GM19193 (cell line): ENCODE data around the gene TMEM82.

Source experiments
- POLR2A ChIP-seq: IDR thresholded peaks from 4 replicates; pipeline ENCODE4 v1.6.1; 2011; ENCODE audit not compliant: insufficient read depth, insufficient read length; ENCODE audit errors: extremely low read depth

The TMEM82 gene

DNA sequence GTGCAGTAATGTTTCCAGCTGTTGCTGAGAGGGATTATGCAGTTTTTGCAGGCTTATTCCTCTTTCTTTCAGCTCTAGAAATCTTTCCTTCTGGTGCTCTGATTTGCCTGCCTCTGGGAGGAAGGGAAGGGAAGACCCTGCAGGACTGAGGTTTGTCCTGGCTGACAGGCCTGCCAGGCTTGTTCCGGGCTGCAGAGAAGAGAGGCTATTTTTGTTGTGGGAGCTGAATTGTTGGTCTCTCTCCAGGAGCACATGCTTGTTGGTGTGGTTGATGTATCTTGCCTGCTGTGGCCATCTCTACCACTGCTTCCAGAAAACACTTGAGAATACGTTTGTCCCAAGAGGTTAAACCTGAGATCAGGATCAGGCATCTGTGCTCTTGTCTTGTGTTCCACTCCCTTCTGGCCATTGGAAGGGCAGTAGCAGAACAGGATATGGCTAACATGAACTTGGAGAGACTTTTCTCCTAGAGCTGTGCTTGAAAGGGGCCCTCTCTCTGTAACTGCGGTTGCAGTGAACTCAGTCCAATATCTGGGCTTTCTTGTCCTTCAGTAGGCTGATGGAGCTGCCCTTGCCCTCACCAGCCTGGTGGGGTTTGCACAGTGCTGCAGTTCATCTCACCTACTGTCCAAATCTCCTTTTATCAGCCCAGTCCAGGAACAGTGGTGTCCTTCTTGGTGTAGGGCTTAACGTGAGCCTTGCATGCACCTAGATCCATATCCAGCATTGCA lies 27.7 kb upstream of the TMEM82 start:
- no peak for TF ChIP-seq POLR2A

DNA sequence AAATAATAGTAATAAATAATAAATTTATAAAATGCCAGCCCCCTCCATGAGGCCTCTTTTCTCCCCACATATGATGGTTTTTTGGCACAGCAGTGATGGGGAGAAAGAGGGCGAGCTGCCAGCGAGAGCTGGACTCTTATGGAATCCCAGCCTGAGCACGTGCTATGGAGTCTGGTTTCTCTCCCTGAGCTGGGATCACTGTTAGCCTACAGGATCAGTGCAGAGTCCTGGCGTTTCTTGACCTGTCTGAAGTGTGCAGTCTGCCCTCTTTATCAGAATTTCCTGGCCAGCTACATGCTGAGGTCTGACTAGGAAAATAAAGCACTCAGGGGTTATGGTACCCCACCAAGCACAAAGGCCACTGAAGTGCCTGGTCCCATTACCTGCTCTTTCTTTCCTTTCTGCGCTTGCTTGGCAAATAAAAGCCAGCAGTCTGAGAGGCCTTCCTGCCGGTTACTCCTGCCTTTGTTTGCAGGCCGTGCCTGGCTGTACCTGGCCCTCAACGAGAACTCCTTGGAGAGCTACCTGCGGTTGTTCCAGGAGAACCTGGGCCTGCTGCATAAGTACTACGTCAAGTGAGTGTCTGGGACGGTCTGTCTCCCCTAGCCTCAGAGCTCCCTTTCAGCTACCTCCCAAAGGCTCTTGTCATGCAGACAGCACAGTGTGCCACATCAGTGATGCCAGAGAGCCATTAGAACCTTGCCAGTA lies 24.7 kb upstream of the TMEM82 start:
- no peak for TF ChIP-seq POLR2A

- TF ChIP-seq POLR2A, result no peak
Measured at GRCh38 chr1:15718199-15718601, 24.1 kb upstream of the TMEM82 start.

DNA sequence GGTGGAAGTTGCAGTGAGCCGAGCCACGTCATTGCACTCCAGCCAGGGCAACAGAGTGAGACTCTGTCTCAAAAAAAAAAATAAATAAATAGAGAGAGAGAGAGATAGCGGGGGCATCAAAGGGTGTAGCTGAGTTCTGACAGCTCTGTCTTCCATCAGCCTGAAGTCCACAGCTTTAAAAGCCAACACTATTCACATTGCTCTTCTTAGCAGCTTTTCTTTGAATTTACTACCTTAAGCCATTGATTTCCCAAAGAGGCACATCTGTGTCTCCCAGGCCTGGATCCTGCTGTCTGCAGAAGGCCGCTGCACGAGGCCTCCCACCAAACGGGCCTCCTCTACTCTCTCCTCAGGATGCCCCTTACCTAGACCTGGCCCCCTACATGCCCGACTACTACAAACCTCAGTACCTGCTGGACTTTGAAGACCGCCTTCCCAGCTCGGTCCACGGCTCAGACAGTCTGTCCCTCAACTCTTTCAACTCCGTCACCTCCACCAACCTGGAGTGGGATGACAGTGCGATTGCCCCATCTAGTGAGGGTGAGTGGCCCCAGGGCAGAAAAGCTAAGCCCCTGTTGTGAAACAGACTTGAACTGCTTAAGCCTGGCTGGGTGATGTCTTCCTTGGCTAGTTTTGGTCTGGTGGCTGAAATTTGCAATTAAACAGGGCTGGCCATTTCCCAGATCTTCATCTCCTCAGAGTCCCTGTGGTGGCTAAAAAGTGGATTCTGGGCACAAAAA lies 22.7 kb upstream of the TMEM82 start:
- TF ChIP-seq POLR2A, result no peak

DNA sequence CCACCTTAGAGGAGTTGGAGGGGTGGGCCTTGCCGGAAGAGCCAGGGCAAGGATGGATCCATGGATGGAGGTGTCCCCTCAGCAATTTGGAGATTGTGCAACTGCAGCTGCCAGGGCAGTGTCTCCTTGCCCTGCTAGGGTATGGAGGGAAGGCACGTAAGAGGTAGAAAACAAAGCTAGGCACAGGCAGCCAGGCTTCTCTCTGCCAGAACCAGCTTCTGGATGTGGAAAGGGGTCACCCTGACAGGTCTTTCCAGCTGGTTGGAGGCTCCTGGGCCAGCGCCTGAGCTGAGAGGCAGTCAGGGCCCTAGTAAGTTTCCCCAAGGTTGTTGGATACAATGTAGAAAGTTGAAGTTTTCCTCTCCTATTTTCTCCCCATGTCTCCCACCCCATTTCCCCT lies 21.4 kb upstream of the TMEM82 start:
- TF ChIP-seq POLR2A, result no peak

DNA sequence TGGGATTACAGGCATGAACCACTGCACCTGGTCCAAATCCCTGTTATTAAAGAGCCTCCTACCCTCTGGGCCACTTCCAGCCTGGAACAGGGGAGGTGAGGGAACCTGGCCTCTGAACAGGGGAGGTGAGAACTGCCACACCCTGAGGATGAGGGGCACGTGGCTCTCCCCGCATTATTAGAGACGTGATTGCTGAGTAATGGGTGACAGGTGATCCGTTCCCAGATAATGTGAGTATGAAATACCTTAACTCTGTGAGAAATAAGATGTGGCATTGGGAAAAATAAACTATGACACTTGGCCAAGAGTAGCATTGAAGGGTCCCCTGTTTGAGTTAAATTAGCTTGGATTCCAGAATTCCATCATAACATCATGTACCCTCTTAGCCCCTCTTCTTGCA lies 19.9 kb upstream of the TMEM82 start:
- TF ChIP-seq POLR2A, result no peak

DNA sequence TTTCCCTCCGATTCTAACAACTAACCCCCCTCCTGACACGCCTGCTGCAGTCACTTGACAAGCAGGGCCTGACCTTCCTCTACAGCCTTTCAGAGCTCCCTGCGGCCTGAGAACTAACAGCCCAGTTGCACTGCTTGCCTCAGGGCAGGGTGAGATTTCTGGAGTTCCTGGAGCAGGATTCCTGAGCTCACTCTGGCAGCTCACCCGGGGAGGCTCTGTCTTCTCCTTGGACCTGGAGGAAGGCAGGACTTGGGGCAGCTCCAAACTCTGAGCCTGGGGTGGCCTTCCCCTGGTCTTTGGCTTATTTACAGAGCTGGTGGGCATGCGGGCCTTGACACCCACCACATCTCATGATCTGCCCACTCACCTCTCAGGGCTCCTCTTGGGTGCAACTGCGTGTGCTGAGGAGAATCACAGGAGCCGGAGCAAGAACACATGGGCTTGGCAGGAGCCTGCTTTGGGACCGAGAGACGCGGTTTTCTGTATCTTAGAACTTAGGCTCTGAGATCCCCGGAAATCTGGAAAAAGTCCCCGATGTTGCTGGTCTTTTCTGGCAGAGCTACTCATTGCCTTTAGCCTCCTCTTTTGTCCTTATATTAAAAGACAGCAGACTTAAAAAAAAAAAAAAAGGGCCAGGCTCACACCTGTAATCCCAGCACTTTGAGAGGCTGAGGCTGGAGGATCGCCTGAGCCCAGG lies 19.3 kb upstream of the TMEM82 start:
- TF ChIP-seq POLR2A, result no peak

DNA sequence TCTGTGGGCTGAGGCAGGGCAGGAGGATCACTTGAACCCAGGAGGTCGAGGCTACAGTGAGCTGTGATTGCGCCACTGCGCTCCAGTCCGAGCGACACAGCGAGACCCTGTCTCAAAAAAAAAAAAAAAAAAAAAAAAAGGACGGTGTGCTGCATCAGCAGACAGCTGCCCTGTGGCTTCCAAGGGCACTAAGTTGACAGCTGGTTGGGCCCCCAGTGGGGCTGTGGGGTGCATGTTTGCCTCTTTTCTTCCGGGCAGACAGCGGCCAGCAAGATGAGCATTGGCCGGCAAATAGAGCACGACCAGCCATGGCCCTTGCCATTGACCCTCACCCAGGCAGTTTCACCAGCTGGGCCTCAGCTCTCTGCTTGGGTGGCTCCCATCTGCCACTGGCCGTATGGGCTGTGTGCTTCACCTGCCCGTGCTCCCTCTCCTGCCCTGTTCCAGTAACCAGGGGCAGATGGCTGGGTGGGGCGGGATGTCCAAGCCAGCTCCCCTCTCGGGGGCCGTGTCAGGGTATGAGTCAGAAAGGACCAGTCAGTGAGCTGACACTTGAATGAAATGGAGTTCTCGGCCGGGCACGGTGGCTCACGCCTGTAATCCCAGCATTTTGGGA lies 18.6 kb upstream of the TMEM82 start:
- TF ChIP-seq POLR2A, result no peak

- TF ChIP-seq POLR2A, result no peak
Measured at GRCh38 chr1:15724949-15725880, 17.1 kb upstream of the TMEM82 start.

- TF ChIP-seq POLR2A, result no peak
Measured at GRCh38 chr1:15726508-15726907, 15.8 kb upstream of the TMEM82 start.

DNA sequence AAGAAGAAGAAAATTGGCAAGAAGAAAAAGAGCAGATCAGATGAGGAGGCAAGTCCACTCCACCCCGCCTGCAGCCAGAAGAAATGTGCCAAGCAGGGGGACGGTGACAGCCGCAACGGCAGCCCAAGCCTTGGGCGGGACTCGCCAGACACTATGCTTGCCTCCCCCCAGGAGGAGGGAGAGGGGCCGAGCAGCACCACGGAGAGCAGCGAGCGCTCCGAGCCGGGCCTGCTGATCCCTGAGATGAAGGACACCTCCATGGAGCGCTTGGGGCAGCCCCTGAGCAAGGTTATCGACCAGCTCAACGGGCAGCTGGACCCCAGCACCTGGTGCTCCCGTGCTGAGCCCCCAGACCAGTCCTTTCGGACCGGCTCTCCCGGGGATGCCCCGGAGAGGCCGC lies 15.3 kb upstream of the TMEM82 start:
- TF ChIP-seq POLR2A, result no peak

DNA sequence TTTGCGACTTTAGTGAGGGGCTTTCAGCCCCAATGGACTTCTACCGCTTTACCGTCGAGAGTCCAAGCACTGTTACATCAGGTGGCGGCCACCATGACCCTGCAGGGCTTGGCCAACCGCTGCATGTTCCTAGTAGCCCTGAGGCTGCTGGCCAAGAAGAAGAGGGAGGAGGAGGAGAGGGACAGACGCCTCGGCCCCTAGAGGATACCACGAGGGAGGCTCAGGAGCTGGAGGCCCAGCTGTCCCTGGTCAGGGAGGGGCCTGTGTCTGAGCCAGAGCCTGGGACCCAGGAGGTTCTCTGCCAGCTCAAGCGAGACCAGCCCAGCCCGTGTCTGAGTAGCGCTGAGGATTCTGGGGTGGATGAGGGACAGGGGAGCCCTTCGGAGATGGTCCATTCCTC lies 14.9 kb upstream of the TMEM82 start:
- TF ChIP-seq POLR2A, result no peak

- no peak for TF ChIP-seq POLR2A
Measured at GRCh38 chr1:15727866-15728534, 14.3 kb upstream of the TMEM82 start.

DNA sequence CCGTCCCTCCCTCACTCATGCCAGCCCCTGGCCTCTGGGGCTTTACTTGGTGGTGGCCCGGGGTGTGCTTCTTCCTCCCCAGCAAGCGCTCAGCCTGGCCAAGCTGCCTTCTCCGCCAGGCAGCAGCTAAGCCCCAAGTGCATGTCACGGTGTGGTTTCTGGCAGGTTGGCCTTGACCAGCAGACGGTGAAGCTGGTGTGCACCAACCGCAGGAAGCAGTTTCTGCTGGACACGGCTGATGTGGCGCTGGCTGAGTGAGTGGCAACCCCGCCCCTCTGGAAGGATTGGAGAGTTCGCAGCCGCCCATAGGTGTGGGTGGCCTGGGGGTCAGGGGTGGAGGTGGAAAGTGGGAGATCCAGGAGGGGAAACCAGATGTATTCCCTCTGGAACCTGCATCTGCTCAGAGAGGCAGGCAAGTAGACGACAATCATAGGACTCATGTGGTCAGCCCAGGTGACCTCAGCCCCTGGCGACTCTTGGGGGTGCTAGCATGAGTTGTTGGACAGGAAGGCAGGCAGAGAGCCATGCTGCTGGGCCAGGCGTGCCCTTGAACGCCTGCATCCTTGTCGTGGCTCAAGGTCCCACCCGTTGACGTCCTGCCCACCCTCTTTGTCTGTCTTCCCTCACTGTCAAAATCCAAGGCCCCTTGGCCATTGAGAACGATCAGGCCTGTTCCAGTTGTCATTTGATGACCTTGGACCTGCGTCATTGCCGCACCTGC lies 13.2 kb upstream of the TMEM82 start:
- TF ChIP-seq POLR2A, result no peak
